ENCODE data around the gene MT1G.

GRCh38 chr16:56639045-56639444, 28.8 kb downstream of the MT1G start:
- TF ChIP-seq CTCF (conservative IDR thresholded peaks at IDR 0.05; ENCODE audit: low read depth, low read length) (no peak), EZH2phosphoT487 (IDR thresholded peaks at IDR 0.05; ENCODE audit: borderline replicate concordance, low read length) (no peak), EZH2 (IDR thresholded peaks at IDR 0.05; ENCODE audit: low read length, unreplicated experiment) (no peak)
